ENCODE measurements around the gene CIDEB. TPM values are rescaled to one million over a fixed set of nuclear protein-coding genes. Genes with fewer than 3 reads are reported as not detected.

CIDEB gene
- total RNA-seq, 1 experiment from 2014 or later = 0.48 TPM

- DNase-seq (ENCODE audit: low read depth, low spot score) = no peak
- in situ Hi-C loops (cut with HindIII; ENCODE audit: low pct_unique_long_range_greater_than_20kb, low sequenced_read_pairs) = no loop called here
These were observed 13.6 kb upstream of the CIDEB start for GRCh38 chr14:24321212-24321975.

- no peak for DNase-seq (ENCODE audit: low read depth, low spot score)
- in situ Hi-C loops (cut with HindIII; ENCODE audit: low pct_unique_long_range_greater_than_20kb, low sequenced_read_pairs) = no loop called here
These were observed 9.6 kb upstream of the CIDEB start for GRCh38 chr14:24317141-24317928.

GRCh38 chr14:24316597-24316950, 8.8 kb upstream of the CIDEB start:
- no peak for DNase-seq (ENCODE audit: low read depth, low spot score)
- in situ Hi-C loops (cut with HindIII; ENCODE audit: low pct_unique_long_range_greater_than_20kb, low sequenced_read_pairs) = no loop called here

- in situ Hi-C loops (cut with HindIII; ENCODE audit: low pct_unique_long_range_greater_than_20kb, low sequenced_read_pairs) = no loop called here
- DNase-seq (ENCODE audit: low read depth, low spot score) = no peak
These were observed 8.2 kb upstream of the CIDEB start for GRCh38 chr14:24315807-24316596.

- in situ Hi-C loops (cut with HindIII; ENCODE audit: low pct_unique_long_range_greater_than_20kb, low sequenced_read_pairs) = no loop called here
- DNase-seq (ENCODE audit: low read depth, low spot score) = no peak
These were observed 7.5 kb upstream of the CIDEB start for GRCh38 chr14:24315243-24315806.

GRCh38 chr14:24314377-24315193, 6.8 kb upstream of the CIDEB start:
- DNase-seq (ENCODE audit: low read depth, low spot score) = no peak
- in situ Hi-C loops (cut with HindIII; ENCODE audit: low pct_unique_long_range_greater_than_20kb, low sequenced_read_pairs) = no loop called here

- no peak for DNase-seq (ENCODE audit: low read depth, low spot score)
- in situ Hi-C loops (cut with HindIII; ENCODE audit: low pct_unique_long_range_greater_than_20kb, low sequenced_read_pairs) = no loop called here
These were observed 6.1 kb upstream of the CIDEB start for GRCh38 chr14:24313913-24314312.

GRCh38 chr14:24312736-24313507, 5.1 kb upstream of the CIDEB start:
- DNase-seq (ENCODE audit: low read depth, low spot score) = no peak

GRCh38 chr14:24311837-24312615, 4.2 kb upstream of the CIDEB start:
- in situ Hi-C loops (cut with HindIII; ENCODE audit: low pct_unique_long_range_greater_than_20kb, low sequenced_read_pairs) = no loop called here
- no peak for DNase-seq (ENCODE audit: low read depth, low spot score)

More at GRCh38 chr14:24312736-24313507, 5.1 kb upstream of the CIDEB start:
- in situ Hi-C loops (cut with HindIII; ENCODE audit: low pct_unique_long_range_greater_than_20kb, low sequenced_read_pairs) = no loop called here

GRCh38 chr14:24310646-24311604, 3.1 kb upstream of the CIDEB start, which contains the start of gene LTB4R:
LTB4R (plus strand) TSS chr14:24311502; CDS start chr14:24315652, 4,150 bp downstream.
- no peak for DNase-seq (ENCODE audit: low read depth, low spot score)
- in situ Hi-C loops (cut with HindIII; ENCODE audit: low pct_unique_long_range_greater_than_20kb, low sequenced_read_pairs) = no loop called here

- DNase-seq (ENCODE audit: low read depth, low spot score) = no peak
- in situ Hi-C loops (cut with HindIII; ENCODE audit: low pct_unique_long_range_greater_than_20kb, low sequenced_read_pairs) = no loop called here
These were observed 2.5 kb upstream of the CIDEB start for GRCh38 chr14:24310265-24310645.

- in situ Hi-C loops (cut with HindIII; ENCODE audit: low pct_unique_long_range_greater_than_20kb, low sequenced_read_pairs) = no loop called here
- DNase-seq (ENCODE audit: low read depth, low spot score) = no peak
These were observed 1.9 kb upstream of the CIDEB start, which contains the start of gene LTB4R2 for GRCh38 chr14:24309538-24310264. LTB4R2 (plus strand) TSS chr14:24310140; CDS start chr14:24310665, 525 bp downstream.

- no peak for DNase-seq (ENCODE audit: low read depth, low spot score)
- in situ Hi-C loops (cut with HindIII; ENCODE audit: low pct_unique_long_range_greater_than_20kb, low sequenced_read_pairs) = no loop called here
These were observed 756 bp upstream of the CIDEB start for GRCh38 chr14:24308342-24309124.

All from SK-MEL-5 (cell line).